ENCODE measurements around the gene WAS.

The WAS gene

DNA sequence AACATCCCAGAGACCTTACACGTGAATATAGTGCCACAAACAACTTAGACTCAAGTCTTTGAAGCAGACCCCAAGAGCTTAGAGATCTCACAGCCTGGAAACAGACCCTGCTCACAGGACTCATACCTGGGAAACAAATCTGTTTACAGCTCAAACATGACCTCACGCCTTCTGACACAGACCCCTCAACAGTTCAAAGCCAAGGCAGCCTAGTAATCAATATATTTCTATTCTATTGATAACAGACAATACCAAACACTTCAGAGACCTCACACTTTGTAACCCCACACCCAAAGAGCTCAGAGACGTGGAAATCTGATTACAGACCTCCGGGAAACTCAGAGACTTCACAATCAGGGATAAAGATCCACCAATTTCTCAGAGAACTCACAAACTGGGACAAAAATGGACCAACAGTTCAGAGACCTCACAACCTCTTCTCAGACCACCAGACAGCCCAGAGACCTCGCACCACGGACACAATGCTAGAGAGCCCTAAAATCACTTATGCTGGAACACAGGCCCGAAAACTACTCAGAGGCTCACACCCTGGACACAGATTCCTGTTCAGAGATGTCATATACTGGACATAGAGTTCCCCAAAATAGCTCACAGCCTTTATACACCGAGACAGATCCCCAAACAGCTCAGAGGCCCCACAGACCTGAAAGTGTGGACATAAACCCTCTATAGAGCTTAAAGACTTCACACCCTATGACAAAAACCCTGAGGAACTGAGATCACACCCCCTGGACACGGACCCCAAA, 27.7 kb downstream of the WAS start:
- DNase-seq (ENCODE audit: low read depth in 1 of 2, low spot score in 1 of 2) = no peak
- TF ChIP-seq SPI1 (IDR thresholded peaks at IDR 0.05; ENCODE audit: borderline replicate concordance, low read depth) = no peak
- no peak for TF ChIP-seq GABPA (IDR thresholded peaks at IDR 0.05; ENCODE audit: low read depth)
- TF ChIP-seq, protein P1, sequence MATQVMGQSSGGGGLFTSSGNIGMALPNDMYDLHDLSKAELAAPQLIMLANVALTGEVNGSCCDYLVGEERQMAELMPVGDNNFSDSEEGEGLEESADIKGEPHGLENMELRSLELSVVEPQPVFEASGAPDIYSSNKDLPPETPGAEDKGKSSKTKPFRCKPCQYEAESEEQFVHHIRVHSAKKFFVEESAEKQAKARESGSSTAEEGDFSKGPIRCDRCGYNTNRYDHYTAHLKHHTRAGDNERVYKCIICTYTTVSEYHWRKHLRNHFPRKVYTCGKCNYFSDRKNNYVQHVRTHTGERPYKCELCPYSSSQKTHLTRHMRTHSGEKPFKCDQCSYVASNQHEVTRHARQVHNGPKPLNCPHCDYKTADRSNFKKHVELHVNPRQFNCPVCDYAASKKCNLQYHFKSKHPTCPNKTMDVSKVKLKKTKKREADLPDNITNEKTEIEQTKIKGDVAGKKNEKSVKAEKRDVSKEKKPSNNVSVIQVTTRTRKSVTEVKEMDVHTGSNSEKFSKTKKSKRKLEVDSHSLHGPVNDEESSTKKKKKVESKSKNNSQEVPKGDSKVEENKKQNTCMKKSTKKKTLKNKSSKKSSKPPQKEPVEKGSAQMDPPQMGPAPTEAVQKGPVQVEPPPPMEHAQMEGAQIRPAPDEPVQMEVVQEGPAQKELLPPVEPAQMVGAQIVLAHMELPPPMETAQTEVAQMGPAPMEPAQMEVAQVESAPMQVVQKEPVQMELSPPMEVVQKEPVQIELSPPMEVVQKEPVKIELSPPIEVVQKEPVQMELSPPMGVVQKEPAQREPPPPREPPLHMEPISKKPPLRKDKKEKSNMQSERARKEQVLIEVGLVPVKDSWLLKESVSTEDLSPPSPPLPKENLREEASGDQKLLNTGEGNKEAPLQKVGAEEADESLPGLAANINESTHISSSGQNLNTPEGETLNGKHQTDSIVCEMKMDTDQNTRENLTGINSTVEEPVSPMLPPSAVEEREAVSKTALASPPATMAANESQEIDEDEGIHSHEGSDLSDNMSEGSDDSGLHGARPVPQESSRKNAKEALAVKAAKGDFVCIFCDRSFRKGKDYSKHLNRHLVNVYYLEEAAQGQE (IDR thresholded peaks at IDR 0.05; ENCODE audit: insufficient replicate concordance, low read depth) = no peak
- TF ChIP-seq, protein P2, sequence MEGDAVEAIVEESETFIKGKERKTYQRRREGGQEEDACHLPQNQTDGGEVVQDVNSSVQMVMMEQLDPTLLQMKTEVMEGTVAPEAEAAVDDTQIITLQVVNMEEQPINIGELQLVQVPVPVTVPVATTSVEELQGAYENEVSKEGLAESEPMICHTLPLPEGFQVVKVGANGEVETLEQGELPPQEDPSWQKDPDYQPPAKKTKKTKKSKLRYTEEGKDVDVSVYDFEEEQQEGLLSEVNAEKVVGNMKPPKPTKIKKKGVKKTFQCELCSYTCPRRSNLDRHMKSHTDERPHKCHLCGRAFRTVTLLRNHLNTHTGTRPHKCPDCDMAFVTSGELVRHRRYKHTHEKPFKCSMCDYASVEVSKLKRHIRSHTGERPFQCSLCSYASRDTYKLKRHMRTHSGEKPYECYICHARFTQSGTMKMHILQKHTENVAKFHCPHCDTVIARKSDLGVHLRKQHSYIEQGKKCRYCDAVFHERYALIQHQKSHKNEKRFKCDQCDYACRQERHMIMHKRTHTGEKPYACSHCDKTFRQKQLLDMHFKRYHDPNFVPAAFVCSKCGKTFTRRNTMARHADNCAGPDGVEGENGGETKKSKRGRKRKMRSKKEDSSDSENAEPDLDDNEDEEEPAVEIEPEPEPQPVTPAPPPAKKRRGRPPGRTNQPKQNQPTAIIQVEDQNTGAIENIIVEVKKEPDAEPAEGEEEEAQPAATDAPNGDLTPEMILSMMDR (IDR thresholded peaks at IDR 0.05; ENCODE audit: insufficient read depth, low read length) = no peak
- TF ChIP-seq POLR2AphosphoS5 (IDR thresholded peaks at IDR 0.05; ENCODE audit: low read depth) = no peak
- H3K27ac ChIP-seq (replicated peaks) = no peak overlapping the region
- no peak overlapping the region for H3K4me3 ChIP-seq (replicated peaks; ENCODE audit: insufficient read depth, low read length)
- no peaks in the 10 kb centered on the region for H3K27me3 ChIP-seq (ENCODE audit: insufficient read depth, poor library complexity, severe bottlenecking)

DNA sequence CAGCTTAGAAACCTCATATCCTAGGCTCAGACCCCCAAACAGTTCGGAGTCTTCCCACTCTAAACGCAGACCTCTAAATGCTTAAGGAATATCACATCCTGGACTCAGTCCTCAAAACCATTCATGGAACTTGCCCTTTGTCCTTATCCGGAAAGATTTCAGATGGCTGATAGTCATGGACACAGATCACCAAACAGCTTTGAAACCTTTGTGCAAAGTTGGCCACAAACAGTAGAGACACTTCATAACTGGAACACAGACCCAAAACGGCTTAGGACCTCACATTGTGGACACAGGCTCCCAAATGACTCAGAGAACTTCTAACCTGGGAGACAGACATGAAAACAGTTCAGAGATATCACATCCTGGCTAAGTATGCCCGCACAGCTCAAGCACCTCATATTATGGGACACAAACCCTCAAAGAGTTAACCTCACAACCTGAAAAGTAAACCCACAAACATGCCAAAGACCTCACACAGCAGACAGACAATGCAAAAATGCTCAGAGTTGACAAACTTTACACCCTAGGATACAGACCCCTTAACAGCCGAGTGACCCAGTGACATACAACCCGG, 28.4 kb downstream of the WAS start:
- no peaks in the 10 kb centered on the region for H3K27me3 ChIP-seq (ENCODE audit: insufficient read depth, poor library complexity, severe bottlenecking)
- DNase-seq (ENCODE audit: low read depth in 1 of 2, low spot score in 1 of 2) = no peak
- TF ChIP-seq GABPA (IDR thresholded peaks at IDR 0.05; ENCODE audit: low read depth) = no peak
- TF ChIP-seq, protein P1 (IDR thresholded peaks at IDR 0.05; ENCODE audit: insufficient replicate concordance, low read depth) = no peak
- TF ChIP-seq, protein P2 (IDR thresholded peaks at IDR 0.05; ENCODE audit: insufficient read depth, low read length) = no peak
- no peak for TF ChIP-seq POLR2AphosphoS5 (IDR thresholded peaks at IDR 0.05; ENCODE audit: low read depth)
- H3K4me3 ChIP-seq (replicated peaks; ENCODE audit: insufficient read depth, low read length) = no peak overlapping the region
- H3K27ac ChIP-seq (replicated peaks) = no peak overlapping the region

DNA sequence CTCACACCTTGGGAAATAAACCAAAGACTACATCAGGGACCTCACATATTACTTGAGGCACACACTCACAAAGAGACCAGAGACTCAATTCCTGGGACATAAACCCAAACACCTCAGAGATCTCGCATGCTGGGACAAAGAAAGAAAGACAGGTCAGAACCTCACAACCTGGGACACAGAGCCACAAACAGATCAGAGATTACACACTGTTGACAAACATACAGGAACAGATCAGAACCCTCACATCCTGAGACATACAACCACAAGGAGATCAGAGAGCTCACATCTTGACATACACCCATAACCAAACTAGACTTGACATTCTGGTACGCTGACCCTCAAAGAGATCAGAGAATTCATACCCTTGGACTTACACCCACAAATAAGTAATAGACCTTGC, 30.2 kb downstream of the WAS start:
- TF ChIP-seq GABPA (IDR thresholded peaks at IDR 0.05; ENCODE audit: low read depth) = no peak
- TF ChIP-seq SPI1 (IDR thresholded peaks at IDR 0.05; ENCODE audit: borderline replicate concordance, low read depth) = no peak
- TF ChIP-seq, protein P1 (IDR thresholded peaks at IDR 0.05; ENCODE audit: insufficient replicate concordance, low read depth) = no peak
- no peak for TF ChIP-seq POLR2AphosphoS5 (IDR thresholded peaks at IDR 0.05; ENCODE audit: low read depth)
- TF ChIP-seq, protein P2 (IDR thresholded peaks at IDR 0.05; ENCODE audit: insufficient read depth, low read length) = no peak
- Histone ChIP-seq H3K4me3 (replicated peaks; ENCODE audit: insufficient read depth, low read length) (no peak overlapping the region), H3K27ac (replicated peaks) (no peak overlapping the region), H3K27me3 (ENCODE audit: insufficient read depth, poor library complexity, severe bottlenecking) (no peaks in the 10 kb centered on the region)
- DNase-seq (ENCODE audit: low read depth in 1 of 2, low spot score in 1 of 2) = no peak
